Measurements from ENCODE around the gene TCERG1L. TPM values are rescaled to one million over a fixed set of nuclear protein-coding genes. Genes with fewer than 3 reads are reported as not detected.

Gene TCERG1L
- total RNA-seq, 1 donor from 2014 or later = not detected

DNA sequence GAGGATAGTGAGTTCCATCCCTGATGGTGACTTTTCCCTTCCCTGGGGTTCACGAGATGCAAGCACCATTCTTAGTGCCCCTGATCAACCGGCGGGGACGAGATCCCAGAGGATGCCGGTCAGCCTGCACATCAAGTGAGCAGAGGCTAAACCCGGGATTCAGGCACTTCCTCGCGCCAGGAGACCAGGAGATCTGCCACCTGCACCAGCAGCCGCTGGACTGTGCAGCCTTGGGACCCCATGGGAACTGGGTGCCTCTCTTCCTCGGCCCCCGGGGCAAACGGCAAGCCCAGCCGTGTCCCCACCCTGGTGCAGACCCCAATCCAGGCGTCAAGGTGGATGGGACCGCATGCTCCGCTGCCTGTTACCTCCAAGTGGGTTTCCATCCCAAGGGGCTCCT lies 88.5 kb downstream of the TCERG1L start:
- intact Hi-C loops (cut with DNase I) = no loop called here
- TF ChIP-seq POLR2A (IDR thresholded peaks at IDR 0.05) (no peak), POLR2AphosphoS5 (IDR thresholded peaks at IDR 0.05; ENCODE audit: insufficient read depth in 1 of 2, low read depth in 1 of 2) (no peak)
- TF ChIP-seq, protein P1, sequence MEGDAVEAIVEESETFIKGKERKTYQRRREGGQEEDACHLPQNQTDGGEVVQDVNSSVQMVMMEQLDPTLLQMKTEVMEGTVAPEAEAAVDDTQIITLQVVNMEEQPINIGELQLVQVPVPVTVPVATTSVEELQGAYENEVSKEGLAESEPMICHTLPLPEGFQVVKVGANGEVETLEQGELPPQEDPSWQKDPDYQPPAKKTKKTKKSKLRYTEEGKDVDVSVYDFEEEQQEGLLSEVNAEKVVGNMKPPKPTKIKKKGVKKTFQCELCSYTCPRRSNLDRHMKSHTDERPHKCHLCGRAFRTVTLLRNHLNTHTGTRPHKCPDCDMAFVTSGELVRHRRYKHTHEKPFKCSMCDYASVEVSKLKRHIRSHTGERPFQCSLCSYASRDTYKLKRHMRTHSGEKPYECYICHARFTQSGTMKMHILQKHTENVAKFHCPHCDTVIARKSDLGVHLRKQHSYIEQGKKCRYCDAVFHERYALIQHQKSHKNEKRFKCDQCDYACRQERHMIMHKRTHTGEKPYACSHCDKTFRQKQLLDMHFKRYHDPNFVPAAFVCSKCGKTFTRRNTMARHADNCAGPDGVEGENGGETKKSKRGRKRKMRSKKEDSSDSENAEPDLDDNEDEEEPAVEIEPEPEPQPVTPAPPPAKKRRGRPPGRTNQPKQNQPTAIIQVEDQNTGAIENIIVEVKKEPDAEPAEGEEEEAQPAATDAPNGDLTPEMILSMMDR (IDR thresholded peaks at IDR 0.05) = no peak
- no peak for DNase-seq (ENCODE audit: extremely low spot score in 2 of 2)
- H3K27me3 ChIP-seq = no peaks in the 10 kb centered on the region
- no peak overlapping the region for H3K27ac ChIP-seq
- no peaks in the 10 kb centered on the region for H3K4me1 ChIP-seq
- H3K36me3 ChIP-seq = no peaks in the 10 kb centered on the region
- H3K9me3 ChIP-seq = no peaks in the 10 kb centered on the region
- no peak overlapping the region for H3K4me3 ChIP-seq

DNA sequence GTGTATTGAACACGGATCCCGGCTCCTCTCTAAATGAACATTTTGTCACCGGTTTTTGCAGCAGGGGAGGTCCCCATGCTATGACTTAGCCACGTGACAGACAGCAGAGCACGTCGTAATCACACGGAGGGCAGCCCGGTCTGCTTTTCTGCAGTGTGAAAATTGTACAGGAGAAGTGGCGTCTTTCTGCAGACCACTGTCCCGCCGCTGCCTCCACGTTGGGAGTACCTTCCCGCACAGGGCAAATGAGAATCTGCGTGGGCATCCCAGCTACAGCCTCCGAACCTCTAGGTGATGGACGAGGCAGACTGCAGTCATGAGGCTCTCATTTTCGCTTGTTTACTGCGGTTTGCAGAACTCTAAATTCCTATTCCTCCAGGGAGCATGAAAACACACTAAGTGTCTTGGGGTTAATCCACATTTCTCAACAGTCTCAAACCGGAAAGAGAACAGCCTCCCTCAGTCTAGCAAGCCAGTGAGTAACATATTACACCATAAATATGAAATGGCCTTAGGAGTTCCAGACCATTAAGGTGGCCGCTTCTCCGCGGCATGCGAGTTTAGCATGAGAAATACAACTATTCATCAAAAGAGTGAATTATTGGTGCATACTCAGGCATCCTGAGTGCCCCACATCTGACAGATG lies 89.8 kb downstream of the TCERG1L start:
- no peaks in the 10 kb centered on the region for H3K27me3 ChIP-seq
- no peaks in the 10 kb centered on the region for H3K36me3 ChIP-seq
- no peak for DNase-seq (ENCODE audit: extremely low spot score in 2 of 2)
- intact Hi-C loops (cut with DNase I) = no loop called here
- H3K4me3 ChIP-seq = no peak overlapping the region
- no peak overlapping the region for H3K27ac ChIP-seq
- TF ChIP-seq POLR2AphosphoS5 (IDR thresholded peaks at IDR 0.05; ENCODE audit: insufficient read depth in 1 of 2, low read depth in 1 of 2) = no peak
- TF ChIP-seq POLR2A (IDR thresholded peaks at IDR 0.05) = no peak
- TF ChIP-seq, protein P1 (IDR thresholded peaks at IDR 0.05) = no peak
- H3K9me3 ChIP-seq = no peaks in the 10 kb centered on the region
- H3K4me1 ChIP-seq = no peaks in the 10 kb centered on the region

DNA sequence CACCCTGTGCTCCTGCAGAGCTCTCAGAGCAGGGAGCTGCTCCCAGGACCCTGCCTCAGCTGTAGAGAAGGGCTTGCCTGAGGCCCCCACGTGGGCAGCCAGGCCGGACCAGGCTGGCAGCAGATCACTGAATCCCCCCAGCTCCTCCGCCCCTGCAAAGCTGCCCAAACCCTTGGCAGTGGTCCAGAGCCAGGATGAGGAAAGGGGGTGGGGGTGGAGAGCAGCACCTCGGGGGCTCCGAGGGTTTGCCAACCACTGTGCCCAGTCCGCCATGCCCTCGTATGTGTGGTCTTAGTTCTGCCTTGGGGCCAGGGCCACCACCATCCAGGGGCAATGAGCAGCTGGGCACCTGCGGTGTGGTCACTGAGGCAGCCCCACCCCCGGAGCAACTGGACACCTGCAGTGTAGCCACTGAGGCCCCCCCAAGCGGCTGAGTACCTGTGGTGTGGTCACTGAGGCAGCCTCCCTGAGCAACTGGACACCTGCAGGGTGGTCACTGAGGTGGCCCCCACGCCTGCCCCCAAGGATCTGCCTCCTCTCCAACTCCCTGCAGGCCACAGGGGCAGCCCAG lies 90.8 kb downstream of the TCERG1L start:
- Histone ChIP-seq H3K27ac (no peak overlapping the region), H3K4me1 (no peaks in the 10 kb centered on the region), H3K36me3 (no peaks in the 10 kb centered on the region), H3K4me3 (no peak overlapping the region), H3K9me3 (no peaks in the 10 kb centered on the region), H3K27me3 (no peaks in the 10 kb centered on the region)
- TF ChIP-seq, protein P1 (IDR thresholded peaks at IDR 0.05) = no peak
- TF ChIP-seq POLR2A (IDR thresholded peaks at IDR 0.05) (no peak), POLR2AphosphoS5 (IDR thresholded peaks at IDR 0.05; ENCODE audit: insufficient read depth in 1 of 2, low read depth in 1 of 2) (no peak)
- DNase-seq (ENCODE audit: extremely low spot score in 2 of 2) = no peak
- intact Hi-C loops (cut with DNase I) = no loop called here

DNA sequence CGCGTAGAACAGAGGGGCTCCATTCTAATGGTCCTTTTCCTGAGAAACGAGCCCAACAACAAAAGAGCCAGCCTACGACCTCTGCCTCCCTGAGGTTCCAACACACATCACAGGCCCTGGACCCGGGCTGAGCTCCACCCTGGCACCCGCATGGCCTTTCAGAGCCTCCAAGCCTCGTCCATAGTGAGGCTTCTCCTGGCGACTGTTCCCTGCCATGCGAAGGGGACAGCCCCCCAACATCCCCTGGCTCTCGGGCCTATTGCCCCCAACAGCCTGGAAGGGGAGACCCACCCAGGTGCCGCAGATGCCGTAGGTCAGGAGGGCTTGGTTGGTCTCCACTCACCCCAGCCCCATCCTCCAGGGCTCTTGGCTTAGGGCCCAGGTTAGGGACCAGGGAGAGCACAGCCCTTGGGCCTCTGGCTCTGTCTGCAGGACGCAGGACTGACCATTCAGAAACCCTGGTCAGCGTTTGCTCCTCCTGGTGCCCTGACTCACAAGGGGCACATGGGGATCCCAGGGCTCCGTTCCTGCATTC lies 91.5 kb downstream of the TCERG1L start:
- intact Hi-C loops (cut with DNase I) = no loop called here
- H3K4me1 ChIP-seq = no peaks in the 10 kb centered on the region
- TF ChIP-seq POLR2A (IDR thresholded peaks at IDR 0.05) (no peak), POLR2AphosphoS5 (IDR thresholded peaks at IDR 0.05; ENCODE audit: insufficient read depth in 1 of 2, low read depth in 1 of 2) (no peak)
- TF ChIP-seq, protein P1 (IDR thresholded peaks at IDR 0.05) = no peak
- H3K4me3 ChIP-seq = no peak overlapping the region
- H3K36me3 ChIP-seq = no peaks in the 10 kb centered on the region
- DNase-seq (ENCODE audit: extremely low spot score in 2 of 2) = no peak
- H3K27me3 ChIP-seq = no peaks in the 10 kb centered on the region
- H3K9me3 ChIP-seq = no peaks in the 10 kb centered on the region
- H3K27ac ChIP-seq = no peak overlapping the region

DNA sequence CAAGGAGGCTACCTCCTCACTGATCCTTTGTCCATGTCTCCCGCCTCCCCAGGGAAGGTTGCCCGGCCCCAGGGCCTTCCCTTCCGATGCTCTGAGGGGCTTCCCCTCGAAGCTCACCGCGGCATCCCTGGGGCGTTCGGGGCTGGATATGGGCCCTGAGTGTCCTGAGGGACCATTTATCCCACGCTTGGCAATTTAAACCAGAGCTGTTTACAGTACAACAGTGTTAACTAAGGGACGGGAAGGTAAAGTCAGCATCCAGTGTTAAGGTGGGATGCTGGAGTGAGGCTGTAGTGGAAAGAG lies 92.0 kb downstream of the TCERG1L start:
- Histone ChIP-seq H3K4me3 (no peak overlapping the region), H3K36me3 (no peaks in the 10 kb centered on the region), H3K27me3 (no peaks in the 10 kb centered on the region), H3K4me1 (no peaks in the 10 kb centered on the region), H3K27ac (no peak overlapping the region), H3K9me3 (no peaks in the 10 kb centered on the region)
- intact Hi-C loops (cut with DNase I) = no loop called here
- TF ChIP-seq POLR2AphosphoS5 (IDR thresholded peaks at IDR 0.05; ENCODE audit: insufficient read depth in 1 of 2, low read depth in 1 of 2) = no peak
- no peak for TF ChIP-seq POLR2A (IDR thresholded peaks at IDR 0.05)
- TF ChIP-seq, protein P1 (IDR thresholded peaks at IDR 0.05) = no peak
- DNase-seq (ENCODE audit: extremely low spot score in 2 of 2) = no peak
